GM12872 (cell line): ENCODE data around the gene INSYN2B.

ENCODE experiments used
- CTCF ChIP-seq: IDR thresholded peaks from 3 replicates; pipeline ENCODE4 v1.5.1; 2011; ENCODE audit warnings: low read depth, mild to moderate bottlenecking, low read length, moderate library complexity; ENCODE audit not compliant: insufficient read depth

Gene INSYN2B

GRCh38 chr5:169861433-169861832 is 118.9 kb downstream of the INSYN2B start:
- no peak for TF ChIP-seq CTCF

GRCh38 chr5:169860585-169860984 is 119.7 kb downstream of the INSYN2B start:
- no peak for TF ChIP-seq CTCF

GRCh38 chr5:169856571-169856970 is 123.7 kb downstream of the INSYN2B start:
- TF ChIP-seq CTCF: no peak

- no peak for TF ChIP-seq CTCF
Measured at GRCh38 chr5:169851321-169851850, 128.9 kb downstream of the INSYN2B start.

GRCh38 chr5:169850409-169850808 is 129.9 kb downstream of the INSYN2B start:
- peak; percentile 29; the same call in 2 of the 3 replicates for TF ChIP-seq CTCF

GRCh38 chr5:169848792-169849191 is 131.5 kb downstream of the INSYN2B start:
- no peak for TF ChIP-seq CTCF

- TF ChIP-seq CTCF: no peak
Measured at GRCh38 chr5:169848271-169848670, 132.0 kb downstream of the INSYN2B start.

- no peak for TF ChIP-seq CTCF
Measured at GRCh38 chr5:169847519-169847918, 132.8 kb downstream of the INSYN2B start.
